Measurements from ENCODE around the gene SNW1.
"Not testable (repeated sequence)": the region's sequence is repeated elsewhere in the genome, so short reads cannot be mapped to it uniquely, and the experiment has no call there.

The SNW1 gene

DNA sequence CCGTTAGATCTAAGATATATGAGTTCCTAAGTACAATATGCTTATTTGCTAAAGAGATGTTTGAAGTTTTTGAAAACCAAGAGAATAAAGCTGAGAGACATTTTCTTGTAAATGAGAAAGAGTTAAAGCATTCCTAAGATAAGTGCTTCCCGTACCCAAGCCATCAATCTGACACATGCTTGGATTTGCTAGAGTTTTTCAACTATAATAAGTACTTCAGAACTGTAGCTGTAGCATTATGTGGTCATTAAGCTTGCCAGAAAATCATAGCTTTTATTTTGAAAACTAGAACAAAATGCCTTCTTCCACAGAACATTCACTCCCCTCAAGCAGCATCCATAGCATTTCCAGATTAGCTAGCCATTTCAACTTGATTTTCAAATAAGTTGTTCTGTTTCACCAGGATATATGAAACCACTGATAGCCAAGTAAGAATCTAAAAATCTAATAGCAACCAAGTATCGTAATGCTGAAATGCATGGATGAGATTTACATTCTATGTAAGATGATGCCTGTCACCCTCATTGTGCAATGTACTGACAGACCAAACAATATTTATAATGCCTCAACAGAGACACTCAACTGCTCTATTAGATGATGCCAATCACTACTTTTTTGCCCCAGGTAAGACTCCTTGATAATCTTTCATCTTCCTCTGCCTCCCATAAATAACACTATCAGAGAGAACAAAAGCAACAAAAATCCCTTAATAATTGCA lies 8.0 kb downstream of the SNW1 start:
- DNase-seq: no peak
- intact Hi-C loops (cut with DNase I): no loop called here

DNA sequence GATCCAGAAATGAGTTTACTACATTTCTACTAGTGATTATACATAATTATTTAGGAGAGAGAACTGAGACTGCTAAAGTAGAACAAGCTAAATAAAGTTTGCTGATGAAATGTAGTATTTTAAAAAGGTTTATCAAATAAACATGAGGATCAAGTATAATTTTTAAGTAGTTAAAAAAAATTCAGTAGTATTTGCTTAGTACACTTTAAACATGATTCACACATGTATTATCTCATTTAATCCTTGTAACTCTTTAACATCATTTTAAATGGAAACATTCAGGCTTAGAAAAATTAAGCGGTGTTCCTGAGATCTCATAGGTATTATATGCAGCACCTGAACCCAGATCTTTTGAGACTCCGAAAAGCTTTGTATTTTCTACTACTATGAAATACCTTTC lies 8.7 kb downstream of the SNW1 start:
- intact Hi-C loops (cut with DNase I): no loop called here
- no peak for DNase-seq

DNA sequence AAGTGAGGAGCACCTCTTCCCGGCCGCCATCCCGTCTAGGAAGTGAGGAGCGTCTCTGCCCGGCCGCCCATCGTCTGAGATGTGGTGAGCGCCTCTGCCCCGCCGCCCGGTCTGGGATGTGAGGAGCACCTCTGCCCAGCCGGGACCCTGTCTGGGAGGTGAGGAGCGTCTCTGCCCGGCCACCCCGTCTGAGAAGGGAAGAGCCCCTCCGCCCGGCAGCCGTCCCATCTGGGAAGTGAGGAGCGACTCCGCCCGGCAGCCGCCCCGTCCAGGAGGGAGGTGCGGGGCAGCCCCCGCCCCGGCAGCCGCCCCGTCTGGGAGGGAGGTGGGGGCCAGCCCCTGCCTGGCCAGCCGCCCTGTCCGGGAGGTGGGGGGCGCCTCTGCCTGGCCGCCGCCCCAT lies 13.5 kb downstream of the SNW1 start:
- DNase-seq; intact Hi-C loops (cut with DNase I): not testable (repeated sequence)

DNA sequence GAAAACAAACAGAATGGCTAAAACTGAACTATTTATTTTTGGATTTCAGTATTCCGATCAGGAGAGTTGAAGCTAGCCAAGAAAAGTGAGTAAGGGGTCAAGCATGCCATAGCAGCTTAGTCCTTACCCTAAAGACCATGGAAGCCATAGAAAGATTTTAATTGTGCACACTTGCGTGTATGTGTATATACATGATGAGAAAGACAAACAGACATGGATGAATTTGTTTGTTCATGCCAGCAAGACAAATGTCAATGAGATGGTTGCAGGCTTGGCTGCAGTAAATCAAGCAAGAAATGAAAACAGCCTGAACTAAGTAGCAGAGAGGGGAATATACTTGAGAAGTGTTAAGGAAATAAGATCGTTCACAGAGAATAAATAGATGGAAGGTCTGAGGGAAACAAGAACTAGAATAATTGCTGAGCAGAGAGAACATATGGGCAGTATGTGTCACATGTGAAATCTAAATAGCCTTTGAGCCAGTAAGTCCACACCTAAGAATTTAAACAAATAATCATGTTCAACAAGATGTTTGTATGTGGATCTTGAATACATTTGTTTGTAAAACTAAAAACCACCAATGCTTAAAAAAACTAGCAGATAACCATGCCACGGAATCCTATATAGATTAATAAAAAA lies 14.8 kb downstream of the SNW1 start:
- DNase-seq: no peak
- intact Hi-C loops (cut with DNase I): no loop called here

DNA sequence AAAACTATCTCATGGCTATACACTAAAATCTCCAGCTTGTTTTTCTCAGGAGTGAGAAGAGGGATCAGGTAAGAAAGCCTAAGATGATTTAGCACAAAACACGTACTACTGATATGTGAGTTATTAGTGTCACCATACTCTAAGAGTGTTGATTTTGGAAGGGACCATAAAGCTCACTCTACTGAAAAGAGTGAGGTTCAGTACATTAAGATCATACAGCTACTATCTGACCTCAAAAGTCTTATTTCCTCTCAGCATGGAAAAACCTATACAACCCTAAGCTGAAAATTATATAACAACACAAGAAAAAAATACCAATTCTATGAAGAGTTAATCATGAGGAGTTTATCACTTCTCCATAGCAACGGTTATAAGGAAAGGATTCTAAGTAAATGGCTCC lies 19.5 kb downstream of the SNW1 start:
- DNase-seq: no peak
- intact Hi-C loops (cut with DNase I): no loop called here

DNA sequence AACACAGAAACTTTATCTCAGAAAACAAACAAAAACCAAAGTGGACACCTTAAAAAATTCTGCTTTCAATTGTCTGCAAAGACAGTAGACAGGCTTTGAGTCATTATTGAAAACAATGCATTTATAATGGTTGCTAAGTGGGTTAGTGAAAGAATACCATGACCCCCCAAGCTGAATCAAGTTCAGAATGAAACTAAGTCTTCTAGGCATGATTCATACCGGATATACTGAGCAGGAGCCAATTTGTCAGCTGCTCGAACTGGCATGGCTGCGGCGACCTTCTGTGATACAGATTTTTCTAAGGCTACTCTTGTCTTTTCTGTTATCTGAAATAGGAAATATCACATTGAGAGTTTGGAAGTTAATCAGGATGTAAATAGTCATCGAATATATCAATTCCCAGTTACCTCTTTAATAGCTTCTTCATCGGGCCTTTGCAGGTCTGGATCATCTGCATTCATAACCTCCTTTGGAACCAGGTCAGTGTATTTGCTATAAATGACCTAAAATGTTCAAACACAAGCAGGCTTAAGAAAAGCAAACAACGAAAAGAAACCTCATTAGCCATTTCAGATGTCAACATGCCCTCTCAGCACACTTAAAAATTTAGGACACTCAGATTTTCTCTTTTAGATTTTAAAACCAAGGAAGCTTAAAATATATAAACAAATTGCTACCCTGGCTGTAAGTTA lies 22.3 kb downstream of the SNW1 start:
- no peak for DNase-seq
- intact Hi-C loops (cut with DNase I): no loop called here

DNA sequence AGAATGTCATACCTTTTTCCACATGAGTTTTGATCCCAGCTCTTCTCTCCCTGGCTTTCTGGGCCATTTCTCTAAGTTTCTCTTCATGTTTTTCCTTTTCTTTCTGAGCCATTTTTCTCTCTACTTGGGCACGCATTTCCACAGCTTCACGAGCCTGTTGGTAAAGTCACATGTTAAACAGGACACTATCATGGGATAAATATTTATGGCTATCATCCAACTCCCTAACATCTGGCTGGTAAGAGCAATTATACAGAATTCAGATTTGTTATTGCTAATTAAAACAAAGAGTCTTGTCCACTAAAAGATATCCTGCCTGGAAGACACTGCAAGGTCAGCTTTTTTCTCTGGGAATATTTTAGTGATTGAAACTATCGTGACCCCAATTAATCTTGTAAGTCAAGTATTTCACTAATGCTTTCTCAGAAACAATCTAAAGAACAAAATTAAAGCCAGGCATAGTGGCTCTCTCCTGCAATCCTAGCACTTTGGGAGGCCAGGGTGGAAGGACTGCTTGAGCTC lies 29.9 kb downstream of the SNW1 start:
- no peak for DNase-seq
- intact Hi-C loops (cut with DNase I): no loop called here

DNA sequence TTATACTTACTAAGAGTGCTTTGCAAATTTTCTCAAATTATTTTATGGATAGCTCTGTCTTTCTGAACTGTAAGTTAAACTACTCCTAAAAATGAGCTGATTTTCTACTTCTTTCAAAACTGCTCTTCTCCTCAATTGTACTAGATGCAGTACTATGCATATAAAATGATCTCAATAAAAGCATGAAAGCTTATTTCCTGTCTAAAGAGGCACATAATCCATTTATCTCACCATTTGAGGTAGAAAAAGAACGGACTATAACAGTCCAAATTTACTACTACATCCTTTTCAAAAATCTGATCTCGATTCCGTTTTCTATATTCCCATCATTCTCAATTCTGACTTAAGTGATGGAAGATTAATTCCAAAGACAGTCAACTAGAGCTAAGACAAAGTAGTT lies 38.7 kb downstream of the SNW1 start:
- DNase-seq: no peak
- intact Hi-C loops (cut with DNase I): no loop called here

DNA sequence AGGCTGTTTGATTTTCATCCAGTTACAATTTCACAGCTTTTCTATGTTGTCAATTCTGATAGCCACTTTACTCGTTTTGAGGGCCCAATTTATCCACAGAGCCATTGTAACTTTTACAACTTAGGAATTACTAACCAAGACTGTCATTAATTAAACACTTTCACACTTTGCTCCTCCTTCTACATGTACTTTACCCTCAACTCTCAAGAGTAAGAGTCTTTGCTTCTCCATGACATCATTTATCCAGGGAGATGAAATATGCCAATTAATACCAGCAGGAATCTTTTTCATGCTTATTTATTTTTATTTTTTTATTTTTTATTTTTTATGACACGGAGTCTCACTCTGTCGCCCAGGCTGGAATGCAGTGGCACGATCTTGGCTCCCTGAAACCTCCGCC lies 39.5 kb downstream of the SNW1 start:
- intact Hi-C loops (cut with DNase I): no loop called here
- no peak for DNase-seq

DNA sequence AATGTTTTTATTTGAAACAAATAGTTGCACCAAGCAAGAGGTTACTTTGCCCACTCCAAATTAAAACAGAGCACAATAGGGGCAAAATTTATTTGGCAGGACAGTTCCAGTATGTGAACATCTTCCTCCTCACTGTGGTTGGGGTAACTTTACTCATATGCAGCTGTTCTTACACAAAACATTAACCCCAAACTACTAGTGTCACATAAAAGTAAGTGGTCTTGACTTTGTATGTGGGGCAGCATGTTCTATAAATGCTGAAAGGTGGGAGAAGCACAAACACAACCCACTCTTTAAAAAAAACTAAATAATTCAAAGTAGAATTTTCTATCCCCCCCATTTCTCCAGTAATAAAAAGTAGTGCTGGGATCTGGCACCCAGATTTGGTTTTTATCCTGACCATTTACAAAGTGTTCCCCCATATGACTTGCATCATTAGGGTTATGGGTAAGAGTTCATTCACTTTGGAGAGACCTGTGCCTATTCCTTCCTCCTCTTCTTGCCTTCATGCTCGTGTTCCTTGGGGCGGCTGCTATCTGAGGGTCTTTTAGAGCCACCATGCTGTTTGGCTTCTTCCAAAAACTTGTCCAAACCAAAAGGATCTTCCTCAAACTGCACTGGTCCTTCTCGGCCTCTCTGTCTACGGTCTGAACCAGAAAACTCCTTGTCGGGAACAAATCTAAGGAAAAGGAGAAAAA lies 43.2 kb downstream of the SNW1 start:
- intact Hi-C loops (cut with DNase I): no loop called here
- no peak for DNase-seq

DNA sequence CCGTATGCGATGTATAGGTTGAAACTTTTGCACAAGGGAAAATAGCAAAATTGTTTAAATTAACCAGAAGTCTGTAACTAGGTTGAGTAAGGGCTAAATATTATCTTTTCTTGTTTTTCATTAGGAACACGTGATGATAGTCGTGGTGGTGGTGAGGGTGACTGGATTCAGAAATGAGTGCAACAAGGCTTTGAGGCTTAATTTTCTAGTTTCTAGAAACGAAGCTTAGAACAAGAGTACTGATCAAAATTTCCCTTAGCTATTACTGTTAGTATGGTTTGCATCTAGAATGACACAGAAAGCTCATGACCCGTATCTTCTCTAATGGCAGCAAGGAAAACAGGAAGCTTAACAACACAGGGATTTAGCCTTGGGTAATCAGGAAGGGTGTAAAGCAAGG lies 46.0 kb downstream of the SNW1 start:
- intact Hi-C loops (cut with DNase I): no loop called here
- DNase-seq: no peak

DNA sequence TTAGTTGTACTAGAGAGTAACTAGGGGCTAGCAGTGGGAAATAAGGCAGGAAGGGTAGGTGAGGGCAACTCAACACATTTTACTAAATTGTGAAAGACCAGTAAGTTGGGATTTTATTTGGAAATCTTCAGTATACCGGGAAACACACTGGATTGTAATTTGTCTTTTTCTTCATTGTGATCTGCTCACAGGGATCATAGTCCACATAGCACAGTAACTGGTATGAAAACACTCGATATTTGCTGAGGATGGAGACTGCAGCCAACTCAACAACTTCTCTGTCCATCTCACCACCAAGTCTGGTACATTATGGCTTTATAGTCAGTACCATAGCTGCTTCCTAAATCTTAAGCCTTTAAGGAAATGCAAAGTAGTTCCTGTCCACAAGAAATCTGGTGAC lies 50.6 kb downstream of the SNW1 start:
- intact Hi-C loops (cut with DNase I): no loop called here
- DNase-seq: no peak

DNA sequence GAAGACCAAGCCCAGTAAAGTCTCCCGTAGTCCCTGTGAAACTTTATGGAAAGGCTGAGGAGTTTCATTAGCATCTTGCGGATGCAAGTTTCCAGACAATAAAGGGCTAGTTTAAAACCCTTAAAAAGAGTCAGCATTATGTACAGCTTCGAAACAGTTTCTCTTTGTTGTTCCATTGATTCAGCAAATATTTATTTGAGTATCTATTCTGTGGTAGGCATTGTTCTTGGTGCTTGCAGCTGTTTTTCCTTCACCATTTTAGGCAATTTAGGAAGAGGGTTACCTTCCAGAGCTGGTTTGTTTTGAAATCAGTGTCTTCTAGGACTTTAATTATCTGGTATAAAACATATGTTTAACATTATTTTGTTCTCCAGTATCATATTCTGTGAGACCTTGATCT lies 51.5 kb downstream of the SNW1 start:
- intact Hi-C loops (cut with DNase I): loop anchor here (5.0 kb wide), 3 partner anchors 53 to 252 kb away; partner anchors contain the start of genes AHSA1, SNW1, SPTLC2 and VIPAS39
- DNase-seq: no peak

DNA sequence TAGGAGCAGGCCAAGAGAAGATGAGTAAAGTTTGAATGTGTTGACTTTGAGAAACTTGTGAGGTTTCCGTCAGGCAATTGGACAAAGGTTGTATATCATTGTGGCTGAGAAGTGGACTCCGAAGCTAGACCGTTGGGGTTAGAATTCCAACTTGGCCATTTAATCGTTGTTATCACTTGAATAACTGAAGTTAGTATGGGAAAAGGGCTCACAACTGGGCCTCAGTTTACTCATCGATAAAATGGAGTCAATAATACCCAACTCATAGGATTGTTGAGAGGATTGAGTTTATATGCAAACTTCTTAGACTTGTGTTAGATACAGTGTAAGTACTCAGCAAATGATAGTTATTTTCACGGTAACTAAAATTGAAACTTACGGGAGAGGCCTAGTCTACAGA lies 52.2 kb downstream of the SNW1 start:
- intact Hi-C loops (cut with DNase I): loop anchor here (5.0 kb wide), 3 partner anchors 54 to 251 kb away; partner anchors contain the start of genes AHSA1, SNW1, SPTLC2 and VIPAS39
- DNase-seq: no peak

DNA sequence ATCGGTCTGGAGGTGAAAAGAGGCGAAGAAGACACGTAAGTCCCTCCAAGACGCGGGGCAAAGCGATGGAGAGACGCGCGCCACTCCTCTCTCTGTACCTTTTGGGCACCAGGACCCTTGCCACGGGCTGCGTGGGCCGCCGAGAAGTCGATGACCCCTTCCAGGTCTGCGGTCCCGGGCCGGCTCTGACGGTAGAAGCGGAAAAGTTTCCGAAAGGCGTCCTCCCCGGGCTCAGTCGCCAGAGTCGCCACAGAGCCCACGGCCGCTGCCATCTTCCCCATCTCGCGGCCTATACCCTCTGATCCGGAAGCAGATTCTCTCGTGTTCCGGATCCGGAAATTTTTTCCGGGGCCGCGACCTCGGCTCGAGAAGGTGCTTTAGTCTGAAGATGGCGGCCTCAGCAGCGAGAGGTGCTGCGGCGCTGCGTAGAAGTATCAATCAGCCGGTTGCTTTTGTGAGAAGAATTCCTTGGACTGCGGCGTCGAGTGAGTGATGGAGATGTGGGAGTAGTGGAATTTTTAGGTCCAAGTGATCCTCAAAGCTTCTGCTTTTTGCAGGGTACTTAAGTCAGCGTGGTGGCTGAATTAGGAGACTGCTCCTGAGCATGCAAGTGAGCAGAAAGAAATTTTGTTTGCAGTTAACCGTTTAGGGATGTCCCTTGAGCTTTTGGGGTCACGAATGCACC lies 53.1 kb downstream of the SNW1 start, which contains the start of the genes ALKBH1 and SLIRP:
Gene ALKBH1 (minus strand): TSS at position 300 of the 685 bp plus-strand sequence. CDS start 19 bp downstream, at position 281.
Gene SLIRP (plus strand): TSS at position 380 of the 685 bp plus-strand sequence. CDS start 9 bp downstream, at position 389.
- peak; percentile 83 to 98 (median 89) for DNase-seq
- intact Hi-C loops (cut with DNase I): loop anchor here (5.0 kb wide), 3 partner anchors 54 to 251 kb away; partner anchors contain the start of genes AHSA1, SNW1, SPTLC2 and VIPAS39

DNA sequence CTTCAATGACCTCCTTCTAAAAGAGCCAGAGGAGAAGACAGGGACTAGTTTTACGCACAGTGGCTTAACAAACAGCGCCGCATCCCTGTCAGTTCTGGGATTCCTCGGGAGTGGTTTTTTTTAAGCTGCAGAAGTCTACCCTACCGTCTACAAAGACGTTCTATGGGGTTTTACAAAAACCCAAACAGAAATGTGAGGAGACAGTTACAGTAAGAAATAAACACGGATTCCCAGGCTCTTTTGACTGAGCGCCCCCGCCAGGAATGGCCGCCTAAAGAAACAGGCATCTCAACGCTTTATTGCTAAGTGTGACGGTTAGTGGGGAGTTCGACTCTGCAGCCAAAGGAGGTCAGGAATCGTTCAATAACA lies 53.6 kb downstream of the SNW1 start:
- intact Hi-C loops (cut with DNase I): loop anchor here (5.0 kb wide), 3 partner anchors 55 to 250 kb away; partner anchors contain the start of genes AHSA1, SNW1, SPTLC2 and VIPAS39
- peak in 7 of 10 donors; percentile 23 to 90 (median 58) for DNase-seq

DNA sequence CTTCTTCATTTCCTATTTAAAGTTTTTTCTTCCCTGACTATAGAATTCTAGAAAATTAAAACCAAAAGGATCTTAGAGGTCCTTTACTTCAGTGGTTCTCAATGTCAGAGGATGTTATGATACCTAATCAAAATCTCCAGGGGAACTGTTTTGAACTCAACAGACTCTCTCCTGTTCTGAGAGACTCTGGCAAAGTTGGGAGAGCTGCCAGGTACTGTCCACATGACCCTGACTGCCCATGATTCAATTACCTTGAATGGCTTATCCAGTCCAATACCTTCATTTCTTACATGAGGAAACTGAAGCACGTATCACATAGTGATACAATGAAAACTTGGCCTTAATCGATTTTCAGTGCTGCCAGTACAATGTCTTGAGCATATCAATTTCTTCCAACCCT lies 69.7 kb downstream of the SNW1 start:
- intact Hi-C loops (cut with DNase I): no loop called here
- peak in 1 of 10 donors; percentile 20 for DNase-seq

DNA sequence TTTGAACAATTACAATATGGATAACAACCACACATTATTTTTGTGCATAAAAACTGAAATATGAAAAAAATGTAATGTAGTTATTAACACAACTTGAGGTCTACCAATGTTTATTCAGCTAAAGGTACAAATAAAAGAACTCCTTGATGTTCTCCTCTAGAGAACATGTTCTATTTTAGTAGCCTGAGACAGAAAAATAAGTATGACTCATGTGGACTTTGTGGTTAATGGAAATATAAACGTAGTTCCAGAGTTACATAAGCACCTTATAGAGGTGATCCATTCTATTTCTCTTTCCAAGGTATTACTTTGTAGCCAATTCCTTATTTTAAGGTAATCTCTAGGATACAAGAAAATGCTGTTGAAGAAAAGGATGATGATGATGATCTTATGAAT lies 78.8 kb downstream of the SNW1 start:
- no peak for DNase-seq
- intact Hi-C loops (cut with DNase I): no loop called here

DNA sequence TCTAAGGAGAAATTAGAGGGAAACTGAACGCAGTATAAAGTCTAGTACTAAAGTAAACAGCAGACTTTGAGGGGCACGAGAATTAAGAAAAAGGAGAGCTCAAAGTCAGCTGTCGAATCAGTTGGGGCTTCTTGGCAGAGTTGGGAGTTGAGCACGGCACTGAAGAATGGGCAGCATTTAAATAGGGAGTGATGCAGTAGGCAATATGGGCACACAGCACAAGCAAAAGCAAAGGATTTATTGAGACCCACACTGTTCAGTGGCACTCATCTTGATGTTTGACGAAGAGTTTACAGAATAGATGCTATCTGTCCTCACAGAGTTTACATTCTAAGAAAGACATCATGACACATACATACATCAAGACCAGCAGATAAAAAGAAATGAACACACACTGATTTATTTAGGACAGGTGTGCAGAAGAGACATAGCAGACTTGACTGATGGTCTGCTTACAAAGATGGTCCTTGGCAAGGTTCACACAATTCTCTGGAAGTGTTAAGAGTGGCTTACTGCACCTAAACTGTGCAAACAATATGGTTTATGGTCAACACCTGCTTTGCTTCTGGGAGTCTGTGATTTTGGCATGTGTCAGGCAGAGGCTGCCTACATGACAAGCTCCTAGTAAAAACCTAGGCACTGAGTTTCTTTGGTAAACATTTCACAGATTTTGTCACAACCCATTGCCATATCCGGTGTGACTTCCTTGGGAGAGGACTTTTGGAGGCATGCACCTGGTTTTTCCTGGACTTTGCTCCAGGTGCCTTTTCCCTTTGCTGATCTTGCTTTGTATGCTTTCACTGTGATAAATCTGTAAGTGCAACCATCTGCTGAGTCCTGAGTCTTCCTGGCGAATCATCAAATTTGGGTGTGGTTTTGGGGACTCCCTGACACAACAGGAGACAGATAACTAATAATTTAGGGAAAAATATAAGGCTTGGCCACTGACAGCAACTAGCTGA lies 79.5 kb downstream of the SNW1 start:
- no peak for DNase-seq
- intact Hi-C loops (cut with DNase I): no loop called here
